LNCaP clone FGC (cell line): ENCODE measurements around the gene TMEM184B.

Source experiments
- DNase-seq: peaks from one replicate; pipeline ENCODE4 v3.0.0-alpha.2; 2011; ENCODE audit warnings: low read depth
- H3K4me3 ChIP-seq: 2 replicates; pipeline ENCODE4 v1.5.1; 2011; ENCODE audit warnings: mild to moderate bottlenecking, low read depth, low read length, control low read depth
- TF ChIP-seq, protein P1 (sequence below): IDR thresholded peaks from 2 replicates; pipeline ENCODE4 v1.5.1; 2012; ENCODE audit warnings: mild to moderate bottlenecking; ENCODE audit not compliant: control insufficient read depth, insufficient read depth; ENCODE audit errors: extremely low read depth

Gene TMEM184B

DNA sequence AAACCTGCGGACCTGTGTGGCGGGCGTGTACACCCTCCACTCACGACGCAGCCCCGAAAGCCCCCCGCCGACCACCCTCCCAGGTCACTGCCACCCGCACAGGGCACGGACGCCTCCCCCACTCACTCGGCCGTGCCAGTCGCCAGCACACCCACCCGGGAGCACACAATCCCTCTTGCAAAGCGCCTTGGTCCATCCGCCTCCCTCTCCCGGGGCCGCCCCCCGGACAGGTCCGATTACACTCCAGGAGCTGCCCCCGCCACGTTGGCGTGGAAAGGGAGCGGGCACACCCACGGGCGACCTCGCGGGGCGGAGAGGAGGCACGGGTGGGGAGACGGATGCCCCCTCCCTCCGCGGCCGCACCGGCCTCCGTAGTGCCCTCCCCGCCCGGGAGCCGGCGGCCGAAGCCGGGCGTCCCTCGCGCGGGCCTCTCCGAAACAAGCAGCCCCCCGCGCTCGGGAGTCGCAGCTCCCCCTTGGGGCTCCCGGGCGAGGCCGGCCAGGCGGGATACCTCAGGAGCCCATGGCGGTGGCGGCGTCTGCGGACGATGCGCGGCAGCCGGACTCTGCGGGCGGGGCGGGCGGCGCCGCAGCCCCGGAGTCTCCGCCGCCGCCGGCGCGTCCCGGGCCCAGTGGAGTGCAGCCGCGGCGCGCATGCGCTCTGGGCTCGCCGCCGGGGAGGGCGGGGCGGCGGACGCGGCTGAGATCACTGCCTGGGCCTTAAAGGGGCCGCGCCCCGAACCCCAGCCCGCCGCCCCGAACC lies at the start of gene TMEM184B:
TSS of gene TMEM184B (minus strand) at position 638 of the 762 bp plus-strand sequence. CDS start 25,049 bp downstream, outside the sequence.
- TF ChIP-seq, protein P1, sequence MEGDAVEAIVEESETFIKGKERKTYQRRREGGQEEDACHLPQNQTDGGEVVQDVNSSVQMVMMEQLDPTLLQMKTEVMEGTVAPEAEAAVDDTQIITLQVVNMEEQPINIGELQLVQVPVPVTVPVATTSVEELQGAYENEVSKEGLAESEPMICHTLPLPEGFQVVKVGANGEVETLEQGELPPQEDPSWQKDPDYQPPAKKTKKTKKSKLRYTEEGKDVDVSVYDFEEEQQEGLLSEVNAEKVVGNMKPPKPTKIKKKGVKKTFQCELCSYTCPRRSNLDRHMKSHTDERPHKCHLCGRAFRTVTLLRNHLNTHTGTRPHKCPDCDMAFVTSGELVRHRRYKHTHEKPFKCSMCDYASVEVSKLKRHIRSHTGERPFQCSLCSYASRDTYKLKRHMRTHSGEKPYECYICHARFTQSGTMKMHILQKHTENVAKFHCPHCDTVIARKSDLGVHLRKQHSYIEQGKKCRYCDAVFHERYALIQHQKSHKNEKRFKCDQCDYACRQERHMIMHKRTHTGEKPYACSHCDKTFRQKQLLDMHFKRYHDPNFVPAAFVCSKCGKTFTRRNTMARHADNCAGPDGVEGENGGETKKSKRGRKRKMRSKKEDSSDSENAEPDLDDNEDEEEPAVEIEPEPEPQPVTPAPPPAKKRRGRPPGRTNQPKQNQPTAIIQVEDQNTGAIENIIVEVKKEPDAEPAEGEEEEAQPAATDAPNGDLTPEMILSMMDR = no peak
- H3K4me3 ChIP-seq = peak within 1 kb of the TSS; percentile 74
- DNase-seq = no peak

DNA sequence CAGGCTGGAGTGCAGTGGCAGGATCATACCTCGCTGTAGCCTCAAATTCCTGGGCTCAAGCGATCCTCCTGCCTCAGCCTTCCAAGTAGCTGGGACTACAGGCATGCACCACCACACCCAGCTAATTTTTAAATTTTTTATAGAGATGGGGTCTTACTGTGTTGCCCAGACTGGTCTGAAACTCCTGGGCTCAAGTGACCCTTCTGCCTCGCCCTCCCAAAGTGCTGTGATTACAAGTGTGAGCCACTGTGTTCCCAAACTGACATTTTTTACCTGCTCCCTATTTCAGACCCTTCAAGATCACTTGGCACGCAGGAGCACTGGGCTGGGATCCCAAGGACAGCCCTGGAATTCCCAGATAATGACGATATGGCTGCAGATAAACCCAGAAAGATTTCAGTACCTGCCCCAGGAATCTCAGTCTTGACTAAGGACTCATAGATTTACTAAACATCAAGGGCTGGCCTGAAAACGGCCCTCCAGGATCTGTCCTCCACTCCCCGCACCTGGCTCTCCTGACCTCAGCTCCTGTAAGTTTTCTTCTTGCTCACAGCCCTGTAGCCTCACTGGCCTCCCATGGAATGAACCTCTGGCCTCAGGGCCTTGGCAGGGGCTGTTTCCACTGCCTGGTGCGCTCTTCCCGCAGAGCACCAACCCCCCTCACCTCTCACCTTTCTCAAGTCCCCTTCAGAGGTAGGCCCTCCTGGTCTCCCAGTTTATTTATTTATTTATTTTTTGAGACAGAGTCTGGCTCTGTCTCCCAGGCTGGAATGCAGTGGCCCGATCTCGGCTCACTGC lies 48.0 kb upstream of the TMEM184B start:
- no peak overlapping the region for H3K4me3 ChIP-seq
- no peak for DNase-seq
- TF ChIP-seq, protein P1 = no peak

DNA sequence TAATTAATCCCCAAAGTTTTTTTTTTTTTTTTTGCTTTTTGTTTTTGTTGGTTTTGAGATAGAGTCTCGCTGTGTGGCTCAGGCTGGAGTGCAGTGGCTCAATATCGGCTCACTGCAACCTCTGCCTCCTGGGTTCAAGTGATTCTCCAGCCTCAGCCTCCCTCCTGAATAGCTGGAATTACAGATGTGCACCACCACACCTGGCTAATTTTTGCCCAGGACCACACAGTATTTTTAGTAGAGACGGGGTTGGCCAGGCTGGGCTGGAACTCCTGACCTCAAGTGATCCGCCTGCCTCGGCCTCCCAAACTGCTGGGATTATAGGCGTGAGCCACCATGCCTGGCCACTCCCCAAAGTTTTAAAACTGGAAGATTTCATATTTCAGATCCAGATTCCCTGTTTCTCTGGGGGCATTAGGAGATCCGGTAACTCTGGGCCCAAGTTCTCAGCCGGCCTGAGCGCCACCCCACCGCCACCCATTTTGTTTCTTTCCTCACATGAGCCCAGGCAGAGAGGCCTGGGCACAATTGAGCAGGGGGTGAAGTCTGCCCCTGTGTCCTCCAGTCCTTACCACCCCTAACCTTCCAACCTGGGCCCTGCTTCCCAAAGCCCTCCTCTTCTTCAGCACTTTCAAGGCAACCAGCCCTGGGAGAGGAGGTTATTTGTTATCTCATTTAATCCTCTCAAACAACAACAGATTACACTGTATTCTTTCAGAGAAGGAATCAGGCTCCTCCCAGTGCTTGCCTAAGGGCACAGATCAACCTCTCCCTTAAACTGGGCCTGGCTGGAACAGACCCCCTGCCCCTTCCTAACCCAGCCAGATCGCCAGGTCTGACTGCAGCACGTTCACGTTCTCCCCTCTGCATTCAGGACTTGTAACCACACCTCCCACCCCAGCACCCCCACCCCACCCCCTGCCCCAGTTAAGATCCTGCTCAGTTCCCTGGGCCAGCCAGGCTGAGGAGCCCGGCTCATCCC lies 46.3 kb upstream of the TMEM184B start:
- no peak for DNase-seq
- H3K4me3 ChIP-seq = no peak overlapping the region
- TF ChIP-seq, protein P1 = no peak

DNA sequence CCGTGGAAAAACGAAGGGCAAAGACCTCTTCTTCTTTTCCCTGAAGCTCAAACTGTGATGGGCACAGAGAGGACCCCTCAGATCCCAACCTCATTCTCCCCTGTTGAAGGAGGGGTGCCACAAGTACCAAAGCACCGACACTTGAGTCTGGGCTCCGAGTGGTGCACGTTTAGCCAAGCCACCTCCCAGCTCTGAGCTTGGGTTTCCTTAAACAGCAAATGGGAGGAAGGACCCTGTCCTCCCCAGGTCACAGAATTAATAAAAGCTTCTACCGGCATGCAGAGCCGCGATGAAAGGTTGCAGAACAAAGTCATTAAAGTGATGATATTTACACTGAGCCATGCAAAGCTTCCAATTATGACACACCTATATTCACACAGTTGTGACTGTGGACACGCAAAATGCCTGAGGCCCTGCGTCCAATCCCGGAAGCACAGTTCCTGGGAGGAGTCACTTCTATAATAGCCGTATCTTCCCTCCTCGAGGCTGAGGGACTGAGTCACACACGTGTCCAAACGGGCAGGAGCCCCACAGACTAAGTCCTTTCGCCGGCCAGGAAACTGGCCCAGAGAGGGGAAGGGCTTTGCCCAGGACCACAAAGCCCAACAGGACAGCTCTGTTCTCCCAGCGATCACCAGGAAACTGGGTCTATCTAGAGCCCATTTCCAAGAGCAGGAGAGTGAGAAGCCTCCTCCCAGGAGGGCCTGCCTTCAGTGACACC lies 45.3 kb upstream of the TMEM184B start:
- peak; percentile 80 for DNase-seq
- peak overlapping the region; percentile 56 for H3K4me3 ChIP-seq
- TF ChIP-seq, protein P1 = no peak

DNA sequence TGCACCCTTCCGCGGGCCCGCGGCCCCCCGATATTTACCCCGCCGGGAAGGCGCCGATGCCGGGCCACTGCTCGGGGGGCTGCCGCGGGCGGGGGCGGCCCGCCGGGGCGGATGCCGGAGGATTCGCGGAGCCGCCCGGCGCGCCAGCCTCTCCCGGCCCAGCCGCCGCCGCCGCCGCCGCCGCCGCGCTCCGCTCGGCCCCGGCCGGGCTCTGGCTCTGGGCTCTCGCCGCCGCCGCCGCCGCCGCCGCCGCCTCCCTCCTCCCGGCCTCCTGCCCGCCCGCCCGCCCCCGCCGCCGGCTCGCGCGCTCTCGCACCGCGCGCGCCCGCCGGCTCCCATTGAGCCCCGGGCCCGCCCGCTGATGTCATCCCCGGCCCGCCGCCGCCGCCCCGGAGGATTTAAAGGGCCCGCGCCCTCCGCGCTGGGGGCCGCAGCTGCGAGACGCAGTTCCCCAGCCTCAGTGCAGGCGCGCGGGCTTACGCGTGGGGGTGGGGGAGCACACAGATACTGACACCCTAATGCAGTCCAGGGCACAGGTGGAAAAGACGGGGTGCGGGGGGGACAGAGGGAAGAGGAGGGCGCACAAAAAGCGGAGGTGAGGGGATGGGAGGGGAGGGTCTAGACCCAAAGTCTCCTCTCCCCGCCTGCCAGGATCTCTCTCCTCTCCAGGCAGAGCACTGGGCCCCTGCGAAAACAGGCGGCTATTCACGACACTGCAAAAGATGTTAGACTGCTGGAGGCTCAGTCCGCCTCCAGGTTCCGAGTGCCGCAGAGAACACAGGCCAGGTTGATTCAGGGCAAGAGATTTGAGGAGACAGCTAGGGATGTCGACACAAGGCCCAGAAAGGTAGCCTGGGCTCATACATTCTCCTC lies 44.5 kb upstream of the TMEM184B start, which contains the start of gene CSNK1E:
TSS of gene CSNK1E (minus strand) at position 312 of the 873 bp plus-strand sequence. CDS start 3,276 bp downstream, outside the sequence.
- DNase-seq = no peak
- TF ChIP-seq, protein P1 = no peak
- peak within 1 kb of the TSS; percentile 79 for H3K4me3 ChIP-seq
